GM19043 (cell line): ENCODE results near the gene TMEM132D.

Experiments used
- ATAC-seq: cut with Tn5 transposase; IDR thresholded peaks from one replicate; pipeline ENCODE4 v1.9.1; 2021; ENCODE audit warnings: low read depth; ENCODE audit not compliant: unreplicated experiment

Gene TMEM132D

DNA sequence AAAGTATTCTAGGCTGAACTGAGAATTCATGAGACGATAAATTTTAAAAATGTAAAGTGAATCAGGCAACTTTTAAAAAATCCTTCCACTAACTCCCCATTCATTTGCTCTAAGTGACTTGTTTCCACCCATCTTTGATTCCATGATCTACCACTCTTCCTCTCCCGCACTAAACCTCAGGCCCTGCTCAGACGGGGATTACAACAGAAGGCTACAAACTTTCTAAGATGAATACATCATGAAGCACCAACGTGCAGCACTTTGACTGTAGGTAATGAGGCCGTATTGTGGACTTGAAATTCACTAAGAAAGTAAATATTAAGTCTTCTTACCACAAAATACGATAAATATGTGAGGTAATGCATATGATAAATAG lies 30.0 kb downstream of the TMEM132D start:
- no peak for ATAC-seq

- ATAC-seq, result no peak
These were observed 30.6 kb downstream of the TMEM132D start for GRCh38 chr12:129873111-129873832.

DNA sequence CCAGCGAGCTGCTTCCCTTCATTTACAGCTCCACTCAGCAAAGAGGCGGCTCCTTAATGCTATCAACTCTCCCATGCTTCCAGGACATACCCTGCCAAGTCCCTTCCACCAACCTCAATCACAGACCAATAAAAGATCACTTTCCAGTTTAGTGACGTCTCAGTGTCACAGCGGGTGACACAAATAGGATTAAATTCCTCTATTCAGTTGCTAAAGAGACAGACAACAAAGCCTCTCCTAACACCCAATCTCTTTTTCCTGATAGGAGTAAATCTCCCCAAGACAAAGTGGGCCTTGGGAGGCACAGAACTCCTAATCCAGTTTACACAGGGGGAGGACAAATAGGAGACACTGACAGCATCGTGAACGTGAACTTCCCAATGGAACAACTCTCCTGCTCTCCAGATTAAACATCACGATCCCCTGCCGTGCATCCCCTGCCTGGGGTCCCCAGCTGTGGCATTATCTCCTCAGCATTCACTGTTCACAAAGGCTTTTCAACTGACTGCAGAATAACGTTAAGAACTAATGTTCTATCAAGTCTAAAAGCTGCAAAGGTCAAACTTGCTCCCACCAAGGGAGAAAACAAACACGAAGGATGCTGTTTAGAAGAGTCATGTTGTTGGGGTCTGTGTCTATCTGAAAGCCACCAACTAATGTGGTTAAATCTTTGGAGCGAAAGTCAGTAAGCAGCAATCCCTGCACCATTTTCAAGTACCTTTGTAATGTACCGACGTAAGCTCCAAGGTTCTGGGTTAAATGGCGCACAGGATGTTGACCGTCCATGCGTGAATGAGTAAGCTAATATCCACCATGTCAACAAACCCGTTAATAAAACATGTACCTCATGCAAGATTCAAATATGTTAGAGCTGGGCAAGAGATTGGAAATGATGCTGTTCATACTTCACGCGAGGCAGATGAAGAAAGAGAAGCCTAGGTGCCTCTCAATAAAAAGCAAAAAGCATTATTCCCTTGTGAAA lies 31.5 kb downstream of the TMEM132D start:
- ATAC-seq, result no peak

GRCh38 chr12:129870796-129871195 lies 33.0 kb downstream of the TMEM132D start:
- no peak for ATAC-seq

GRCh38 chr12:129870136-129870535 lies 33.7 kb downstream of the TMEM132D start:
- no peak for ATAC-seq

DNA sequence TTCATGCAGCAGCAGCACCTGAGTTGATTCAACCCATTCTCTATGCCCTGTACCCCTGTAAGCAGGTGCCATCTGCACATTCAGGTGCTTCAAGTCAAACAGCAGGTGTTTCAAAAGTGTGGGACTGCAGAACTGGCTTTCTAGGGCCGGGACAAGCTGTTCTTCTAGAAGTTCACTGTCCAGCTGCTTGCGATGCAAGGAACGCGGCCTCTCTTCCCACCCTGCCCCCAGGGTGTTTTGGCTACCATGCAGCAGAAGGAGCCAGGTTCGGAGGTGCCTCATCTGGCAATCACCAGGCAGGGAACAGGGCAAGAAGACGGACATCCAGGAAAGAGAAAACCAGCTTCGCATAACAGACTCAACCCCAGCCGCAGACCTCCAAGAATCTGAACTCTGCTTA lies 35.2 kb downstream of the TMEM132D start:
- no peak for ATAC-seq

DNA sequence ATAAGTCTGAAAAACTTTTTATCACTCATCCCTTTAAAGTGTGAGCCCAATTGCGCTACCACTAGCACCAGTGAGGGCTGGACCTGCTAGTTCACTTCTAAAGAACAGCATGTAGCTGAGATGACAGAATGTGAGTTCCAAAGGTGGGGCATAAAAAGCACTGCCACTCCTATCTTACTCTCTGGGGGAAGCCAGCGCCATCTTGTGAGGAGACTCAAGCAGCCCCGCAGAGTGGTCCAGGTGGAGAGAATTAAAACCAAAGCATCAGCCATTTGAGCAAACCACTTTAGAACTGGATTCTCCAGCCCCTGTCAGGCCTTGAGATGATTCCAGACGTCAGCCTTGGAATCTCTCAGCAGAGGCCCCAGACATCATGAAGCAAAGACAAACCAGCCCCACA lies 39.9 kb downstream of the TMEM132D start:
- no peak for ATAC-seq

GRCh38 chr12:129862561-129863175 lies 41.2 kb downstream of the TMEM132D start:
- ATAC-seq, result no peak

- no peak for ATAC-seq
These were observed 41.9 kb downstream of the TMEM132D start for GRCh38 chr12:129861951-129862350.

GRCh38 chr12:129854591-129854990 lies 49.2 kb downstream of the TMEM132D start:
- ATAC-seq, result no peak

GRCh38 chr12:129851296-129851695 lies 52.5 kb downstream of the TMEM132D start:
- ATAC-seq, result no peak

DNA sequence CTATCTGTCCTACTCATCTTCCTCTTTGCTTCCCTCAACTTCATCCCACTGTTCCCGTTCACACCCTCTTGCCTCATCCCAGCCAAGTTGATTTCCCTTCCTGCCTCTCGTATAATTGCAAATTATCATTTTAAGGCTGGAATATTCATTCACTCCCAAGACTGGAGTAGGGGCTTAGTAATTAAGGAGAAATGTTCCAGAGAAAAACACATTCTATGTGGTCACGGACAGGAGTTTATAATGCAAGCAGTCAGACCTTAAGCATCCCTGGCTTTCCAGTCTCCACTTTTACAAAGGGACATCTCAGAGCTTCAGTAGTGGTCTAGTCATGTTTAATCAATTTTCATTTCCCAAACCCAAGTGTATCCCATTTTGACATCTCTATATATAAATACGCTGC lies 54.9 kb downstream of the TMEM132D start:
- no peak for ATAC-seq

- no peak for ATAC-seq
These were observed 56.8 kb downstream of the TMEM132D start for GRCh38 chr12:129847063-129847462.

GRCh38 chr12:129844662-129845220 lies 59.1 kb downstream of the TMEM132D start:
- no peak for ATAC-seq

DNA sequence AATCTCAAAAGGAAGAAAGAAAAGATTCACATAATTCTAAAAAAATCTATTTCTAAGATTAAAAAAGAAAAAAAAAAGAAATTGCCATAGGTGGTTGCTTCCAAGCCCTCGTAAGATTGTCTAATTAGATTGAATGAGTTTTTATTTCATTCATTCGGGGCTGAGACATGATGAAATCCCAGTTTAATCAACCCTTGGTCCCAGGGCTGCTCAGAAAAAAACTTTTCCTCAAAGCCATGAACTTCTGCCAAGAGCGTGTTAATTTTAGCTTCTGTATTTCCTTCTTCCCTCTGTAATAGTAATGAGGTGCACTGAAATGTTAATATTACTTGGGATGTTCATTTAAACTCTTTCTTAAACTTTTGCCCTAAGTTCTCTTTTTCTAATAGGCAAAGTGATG lies 62.6 kb downstream of the TMEM132D start:
- no peak for ATAC-seq

- ATAC-seq, result no peak
These were observed 63.5 kb downstream of the TMEM132D start for GRCh38 chr12:129840145-129840884.

DNA sequence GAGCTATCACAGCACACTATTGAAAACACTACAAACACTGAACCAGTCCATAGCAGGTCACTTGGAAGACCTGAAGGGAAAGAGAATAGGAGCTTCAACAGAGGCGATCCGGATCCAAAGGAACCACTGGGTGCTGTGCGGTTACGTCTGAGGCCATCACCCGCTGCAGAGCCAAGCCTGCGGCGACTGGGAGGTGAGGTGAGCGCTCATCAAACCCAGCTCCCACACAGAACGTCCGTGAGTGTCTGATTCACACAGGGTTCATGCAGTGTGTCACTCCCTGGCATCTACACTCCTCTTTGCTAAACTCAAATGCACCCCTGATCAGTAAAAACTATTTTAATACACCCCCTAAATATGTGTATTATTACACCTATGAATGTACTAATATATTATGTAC lies 64.1 kb downstream of the TMEM132D start:
- no peak for ATAC-seq

- ATAC-seq, result no peak
These were observed 72.5 kb downstream of the TMEM132D start for GRCh38 chr12:129831294-129831693.

- no peak for ATAC-seq
These were observed 73.0 kb downstream of the TMEM132D start for GRCh38 chr12:129830796-129831195.

DNA sequence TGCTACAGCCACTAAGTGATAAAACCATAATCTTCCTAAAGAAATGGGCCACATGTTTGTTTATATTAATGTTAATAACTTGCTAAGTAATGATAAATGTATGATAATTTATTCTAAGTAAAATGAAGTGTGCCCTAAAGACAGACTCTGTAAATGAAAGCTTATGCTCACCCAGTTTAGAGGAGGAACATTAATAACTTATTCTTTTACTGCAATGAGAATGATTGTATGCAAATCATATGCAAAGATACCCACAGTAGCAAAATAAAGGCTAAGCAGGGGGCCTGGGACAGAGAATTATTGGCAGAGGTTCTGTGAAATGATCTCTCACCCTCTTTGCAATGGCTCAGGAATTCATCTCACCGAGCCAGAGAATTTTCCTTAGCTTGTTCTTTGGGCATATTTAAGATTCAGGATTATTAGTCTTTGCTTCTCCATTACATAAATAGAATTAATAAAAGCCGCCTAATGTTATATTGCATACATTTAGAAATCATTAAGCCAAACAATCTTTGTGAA lies 75.9 kb downstream of the TMEM132D start:
- no peak for ATAC-seq
